Calu3 (cell line): Measurements from ENCODE around the gene HELZ. TPM values are rescaled to one million over a fixed set of nuclear protein-coding genes. Genes with fewer than 3 reads are reported as not detected.

ENCODE experiments used
- BruUV-seq: library from RNA; stranded (reverse); fragments of 400-500 nt; replicated peaks from 2 replicates; lab custom pipeline; 2021; lab: Mats Ljungman, UMichigan
- CTCF ChIA-PET: fragments of 300-600 bp; sonication (Branson Sonifier 250); formaldehyde crosslinking; loops from one replicate; lab custom pipeline; 2022; ENCODE audit warnings: antibody characterized with exemption; lab: Charles Lee
- DNase-seq: peaks from one replicate; pipeline ENCODE4 v3.0.0; 2022
- H3K27ac Mint-ChIP-seq: one replicate; pipeline ENCODE4 v1.8.0; 2022; ENCODE audit warnings: mixed read lengths; ENCODE audit not compliant: unreplicated experiment
- H3K27me3 Mint-ChIP-seq: one replicate; pipeline ENCODE4 v1.8.0; 2022; ENCODE audit warnings: mixed read lengths; ENCODE audit not compliant: unreplicated experiment
- H3K36me3 Mint-ChIP-seq: one replicate; pipeline ENCODE4 v1.8.0; 2022; ENCODE audit warnings: mild to moderate bottlenecking, moderate library complexity, mixed read lengths; ENCODE audit not compliant: insufficient read depth, unreplicated experiment
- H3K4me1 Mint-ChIP-seq: one replicate; pipeline ENCODE4 v1.8.0; 2022; ENCODE audit warnings: mild to moderate bottlenecking, low read depth, mixed read lengths; ENCODE audit not compliant: unreplicated experiment
- H3K4me3 Mint-ChIP-seq: one replicate; pipeline ENCODE4 v1.8.0; 2022; ENCODE audit warnings: mild to moderate bottlenecking, low read depth, moderate library complexity, mixed read lengths; ENCODE audit not compliant: unreplicated experiment
- H3K9me3 Mint-ChIP-seq: one replicate; pipeline ENCODE4 v1.8.0; 2022; ENCODE audit warnings: low read depth, mixed read lengths; ENCODE audit not compliant: unreplicated experiment
- intact Hi-C: fragments of 100-400 bp; cut with micrococcal nuclease; formaldehyde crosslinking; loops from one replicate; pipeline ENCODE4 v1.10.0; 2022; ENCODE audit not compliant: unreplicated experiment
- total RNA-seq: library from RNA; stranded (reverse); gene quantifications from 2 replicates; pipeline ENCODE4 v1.2.3, GENCODE V29; 2022
- TF ChIP-seq, protein P1 (sequence below): fragments of 200-600 bp; IDR thresholded peaks from one replicate; pipeline ENCODE4 v1.8.0; 2022; ENCODE audit warnings: antibody characterized with exemption; ENCODE audit not compliant: unreplicated experiment

Gene HELZ
- total RNA-seq, 1 experiment from 2014 or later, result 60.8 TPM

DNA sequence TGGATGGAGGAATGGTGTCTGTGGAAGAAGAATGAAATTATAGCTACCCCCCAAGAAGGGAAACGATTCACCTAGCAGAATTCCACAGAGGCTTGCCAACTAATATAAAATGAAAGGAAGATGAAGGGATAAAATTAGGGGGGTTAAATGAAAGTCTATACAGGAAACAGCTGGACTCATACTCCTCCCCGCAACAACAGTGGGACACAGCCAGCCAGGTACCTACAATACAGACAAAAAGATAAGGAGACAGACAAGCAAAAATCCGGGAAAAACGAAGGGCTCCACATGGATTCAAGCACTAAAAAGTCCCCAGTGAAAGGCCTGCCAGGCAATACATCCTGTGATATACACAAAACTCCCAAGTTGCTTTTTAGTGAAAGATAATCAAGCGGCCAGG, 152.7 kb downstream of the HELZ start:
- no peak overlapping the region for H3K27ac Mint-ChIP-seq
- TF ChIP-seq, protein P1, sequence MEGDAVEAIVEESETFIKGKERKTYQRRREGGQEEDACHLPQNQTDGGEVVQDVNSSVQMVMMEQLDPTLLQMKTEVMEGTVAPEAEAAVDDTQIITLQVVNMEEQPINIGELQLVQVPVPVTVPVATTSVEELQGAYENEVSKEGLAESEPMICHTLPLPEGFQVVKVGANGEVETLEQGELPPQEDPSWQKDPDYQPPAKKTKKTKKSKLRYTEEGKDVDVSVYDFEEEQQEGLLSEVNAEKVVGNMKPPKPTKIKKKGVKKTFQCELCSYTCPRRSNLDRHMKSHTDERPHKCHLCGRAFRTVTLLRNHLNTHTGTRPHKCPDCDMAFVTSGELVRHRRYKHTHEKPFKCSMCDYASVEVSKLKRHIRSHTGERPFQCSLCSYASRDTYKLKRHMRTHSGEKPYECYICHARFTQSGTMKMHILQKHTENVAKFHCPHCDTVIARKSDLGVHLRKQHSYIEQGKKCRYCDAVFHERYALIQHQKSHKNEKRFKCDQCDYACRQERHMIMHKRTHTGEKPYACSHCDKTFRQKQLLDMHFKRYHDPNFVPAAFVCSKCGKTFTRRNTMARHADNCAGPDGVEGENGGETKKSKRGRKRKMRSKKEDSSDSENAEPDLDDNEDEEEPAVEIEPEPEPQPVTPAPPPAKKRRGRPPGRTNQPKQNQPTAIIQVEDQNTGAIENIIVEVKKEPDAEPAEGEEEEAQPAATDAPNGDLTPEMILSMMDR, result no peak
- BruUV-seq, result no TSS peak
- no peaks in the 10 kb centered on the region for H3K9me3 Mint-ChIP-seq
- H3K4me1 Mint-ChIP-seq, result peaks cover 25% of the 10 kb centered on the region
- DNase-seq, result no peak
- intact Hi-C loops, result no loop called here
- H3K36me3 Mint-ChIP-seq, result peaks cover 11% of the 10 kb centered on the region
- H3K4me3 Mint-ChIP-seq, result no peak overlapping the region
- no peaks in the 10 kb centered on the region for H3K27me3 Mint-ChIP-seq
- CTCF ChIA-PET, result no interaction called here

DNA sequence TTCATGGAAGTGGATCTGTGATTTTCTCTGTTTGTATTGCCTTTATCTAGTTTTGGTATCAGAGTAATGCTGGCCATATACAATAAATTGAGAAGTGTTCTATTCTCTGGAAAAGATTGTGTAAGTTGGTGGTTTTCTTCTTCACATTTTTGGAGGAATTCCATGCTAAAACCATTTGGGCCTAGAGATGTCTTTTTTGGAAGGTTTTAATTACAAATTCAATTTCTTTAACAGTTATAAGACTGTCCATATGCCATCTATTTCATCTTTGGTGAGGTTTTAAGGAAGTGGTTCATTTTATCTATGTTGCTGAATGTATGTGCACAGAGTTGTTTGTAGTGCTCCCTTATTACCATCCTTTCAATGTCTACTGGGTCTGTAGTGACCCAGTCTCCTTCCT, 154.7 kb downstream of the HELZ start:
- BruUV-seq, result no TSS peak
- TF ChIP-seq, protein P1, result no peak
- peaks cover 10% of the 10 kb centered on the region for H3K4me1 Mint-ChIP-seq
- CTCF ChIA-PET, result no interaction called here
- H3K4me3 Mint-ChIP-seq, result no peak overlapping the region
- no peak for DNase-seq
- H3K27ac Mint-ChIP-seq, result no peak overlapping the region
- H3K9me3 Mint-ChIP-seq, result no peaks in the 10 kb centered on the region
- H3K36me3 Mint-ChIP-seq, result peaks cover 5% of the 10 kb centered on the region
- H3K27me3 Mint-ChIP-seq, result no peaks in the 10 kb centered on the region
- intact Hi-C loops, result no loop called here

DNA sequence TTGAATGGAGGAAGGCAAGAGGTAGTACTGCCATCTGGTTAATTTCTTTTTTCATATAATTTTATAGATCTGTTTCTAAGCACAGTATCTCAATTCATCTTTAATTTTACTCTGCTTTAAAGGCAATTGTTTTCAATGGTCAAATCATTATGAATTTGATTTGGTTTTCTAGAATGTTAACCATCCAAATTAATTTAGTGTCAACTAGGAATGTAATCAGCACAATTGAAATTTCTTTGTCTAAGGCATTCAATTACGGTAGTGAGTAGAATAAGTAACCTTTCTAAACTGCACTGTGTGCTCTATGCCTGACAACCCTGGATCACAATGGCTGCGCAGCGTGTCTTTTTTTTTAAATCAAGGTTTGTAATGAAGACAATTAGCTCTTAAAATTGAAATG, 156.4 kb downstream of the HELZ start:
- Mint-ChIP-seq H3K4me3 (no peak overlapping the region), H3K36me3 (peaks cover 6% of the 10 kb centered on the region), H3K27me3 (no peaks in the 10 kb centered on the region), H3K27ac (no peak overlapping the region), H3K4me1 (no peaks in the 10 kb centered on the region), H3K9me3 (no peaks in the 10 kb centered on the region)
- TF ChIP-seq, protein P1, result no peak
- DNase-seq, result no peak
- CTCF ChIA-PET, result no interaction called here
- intact Hi-C loops, result no loop called here
- BruUV-seq, result no TSS peak

DNA sequence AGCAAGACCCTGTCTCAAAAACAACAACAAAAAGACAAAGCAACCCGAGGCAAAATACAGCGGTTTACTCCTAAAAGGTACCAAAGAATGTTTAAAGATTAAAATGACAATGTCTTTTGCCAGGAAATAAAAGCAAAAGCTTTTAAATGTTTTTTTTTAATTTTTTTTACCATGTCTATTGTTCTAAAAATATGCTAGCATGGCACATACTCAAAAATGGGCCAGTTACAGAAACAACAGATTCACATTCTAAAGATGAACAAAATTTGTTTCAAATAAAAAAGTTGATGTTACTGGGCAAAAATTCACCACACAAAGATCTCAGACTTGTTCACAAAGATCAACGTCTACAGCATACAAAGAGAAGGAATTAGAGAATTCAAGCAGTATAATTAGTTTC, 159.6 kb downstream of the HELZ start:
- Mint-ChIP-seq H3K36me3 (peaks cover 6% of the 10 kb centered on the region), H3K27ac (no peak overlapping the region), H3K4me1 (no peaks in the 10 kb centered on the region), H3K27me3 (no peaks in the 10 kb centered on the region), H3K9me3 (no peaks in the 10 kb centered on the region), H3K4me3 (no peak overlapping the region)
- intact Hi-C loops, result no loop called here
- CTCF ChIA-PET, result no interaction called here
- TF ChIP-seq, protein P1, result no peak
- DNase-seq, result no peak
- BruUV-seq, result no TSS peak
